ENCODE data around the gene ATG16L1.

The ATG16L1 gene

GRCh38 chr2:233247116-233247515, 4.4 kb upstream of the ATG16L1 start:
- Histone ChIP-seq H3K4me2 (ENCODE audit: low read depth, low read length) (no peak overlapping the region), H3K4me1 (ENCODE audit: low read length) (no peaks in the 10 kb centered on the region; the same call in 1 of the 2 replicates), H3K79me2 (ENCODE audit: low read length) (peaks cover 6% of the 10 kb centered on the region), H3K9me3 (replicated peaks; ENCODE audit: insufficient read depth, low read length) (no peaks in the 10 kb centered on the region), H3K36me3 (replicated peaks; ENCODE audit: insufficient read depth, low read length) (no peaks in the 10 kb centered on the region), H3K27ac (ENCODE audit: low read length) (no peak overlapping the region), H4K20me1 (ENCODE audit: insufficient read depth, low read length) (no peaks in the 10 kb centered on the region), H3K9ac (ENCODE audit: low read length) (no peak overlapping the region), H3F3A (ENCODE audit: insufficient read depth, low read length) (no peaks in the 10 kb centered on the region), H2AFZ (ENCODE audit: low read length) (no peak overlapping the region), H3K9me2 (replicated peaks; ENCODE audit: insufficient read depth, low read length) (no peaks in the 10 kb centered on the region), H3K27me3 (replicated peaks; ENCODE audit: insufficient read depth, low read length) (no peaks in the 10 kb centered on the region), H3K4me3 (ENCODE audit: low read length) (no peak overlapping the region)
- no peak for DNase-seq
- TF ChIP-seq EZH2phosphoT487 (IDR thresholded peaks at IDR 0.05; ENCODE audit: low read length) (no peak), CTCF (IDR thresholded peaks at IDR 0.05; ENCODE audit: low read length) (no peak), EZH2 (optimal IDR thresholded peaks at IDR 0.05; ENCODE audit: low read depth, low read length) (no peak)

GRCh38 chr2:233247744-233248143, 3.7 kb upstream of the ATG16L1 start:
- no peak for TF ChIP-seq CTCF (IDR thresholded peaks at IDR 0.05; ENCODE audit: low read length)
- TF ChIP-seq EZH2 (optimal IDR thresholded peaks at IDR 0.05; ENCODE audit: low read depth, low read length): no peak
- TF ChIP-seq EZH2phosphoT487 (IDR thresholded peaks at IDR 0.05; ENCODE audit: low read length): no peak
- Histone ChIP-seq H3F3A (ENCODE audit: insufficient read depth, low read length) (no peaks in the 10 kb centered on the region), H3K4me2 (ENCODE audit: low read depth, low read length) (no peak overlapping the region), H3K27ac (ENCODE audit: low read length) (no peak overlapping the region), H3K9me2 (replicated peaks; ENCODE audit: insufficient read depth, low read length) (no peaks in the 10 kb centered on the region), H3K4me1 (ENCODE audit: low read length) (no peaks in the 10 kb centered on the region; the same call in 1 of the 2 replicates), H3K27me3 (replicated peaks; ENCODE audit: insufficient read depth, low read length) (no peaks in the 10 kb centered on the region), H3K79me2 (ENCODE audit: low read length) (peaks cover 13% of the 10 kb centered on the region), H3K36me3 (replicated peaks; ENCODE audit: insufficient read depth, low read length) (no peaks in the 10 kb centered on the region), H2AFZ (ENCODE audit: low read length) (no peak overlapping the region), H3K9me3 (replicated peaks; ENCODE audit: insufficient read depth, low read length) (no peaks in the 10 kb centered on the region), H3K4me3 (ENCODE audit: low read length) (no peak overlapping the region), H3K9ac (ENCODE audit: low read length) (no peak overlapping the region), H4K20me1 (ENCODE audit: insufficient read depth, low read length) (no peaks in the 10 kb centered on the region)
- DNase-seq: no peak

- no peak overlapping the region for H3K27ac ChIP-seq (ENCODE audit: low read length)
- peaks cover 25% of the 10 kb centered on the region for H3K79me2 ChIP-seq (ENCODE audit: low read length)
- H3K4me1 ChIP-seq (ENCODE audit: low read length): no peaks in the 10 kb centered on the region; the same call in 1 of the 2 replicates
- TF ChIP-seq EZH2phosphoT487 (IDR thresholded peaks at IDR 0.05; ENCODE audit: low read length): no peak
- TF ChIP-seq CTCF (IDR thresholded peaks at IDR 0.05; ENCODE audit: low read length): no peak
- TF ChIP-seq EZH2 (optimal IDR thresholded peaks at IDR 0.05; ENCODE audit: low read depth, low read length): no peak
- no peaks in the 10 kb centered on the region for H4K20me1 ChIP-seq (ENCODE audit: insufficient read depth, low read length)
- H3K9me2 ChIP-seq (replicated peaks; ENCODE audit: insufficient read depth, low read length): no peaks in the 10 kb centered on the region
- no peak for DNase-seq
- no peak overlapping the region for H3K4me2 ChIP-seq (ENCODE audit: low read depth, low read length)
- H3K9me3 ChIP-seq (replicated peaks; ENCODE audit: insufficient read depth, low read length): no peaks in the 10 kb centered on the region
- H3F3A ChIP-seq (ENCODE audit: insufficient read depth, low read length): peaks cover 3% of the 10 kb centered on the region; the same call in 1 of the 2 replicates
- no peak overlapping the region for H2AFZ ChIP-seq (ENCODE audit: low read length)
- no peak overlapping the region for H3K9ac ChIP-seq (ENCODE audit: low read length)
- H3K36me3 ChIP-seq (replicated peaks; ENCODE audit: insufficient read depth, low read length): no peaks in the 10 kb centered on the region
- no peaks in the 10 kb centered on the region for H3K27me3 ChIP-seq (replicated peaks; ENCODE audit: insufficient read depth, low read length)
- no peak overlapping the region for H3K4me3 ChIP-seq (ENCODE audit: low read length)
These were observed 2.5 kb upstream of the ATG16L1 start for GRCh38 chr2:233248999-233249398.

Data from MM.1S (cell line).